ENCODE results near the gene VDR. TPM values are rescaled to one million over a fixed set of nuclear protein-coding genes. Genes with fewer than 3 reads are reported as not detected.

The VDR gene
- total RNA-seq, 1 donor from 2014 or later = not detected

DNA sequence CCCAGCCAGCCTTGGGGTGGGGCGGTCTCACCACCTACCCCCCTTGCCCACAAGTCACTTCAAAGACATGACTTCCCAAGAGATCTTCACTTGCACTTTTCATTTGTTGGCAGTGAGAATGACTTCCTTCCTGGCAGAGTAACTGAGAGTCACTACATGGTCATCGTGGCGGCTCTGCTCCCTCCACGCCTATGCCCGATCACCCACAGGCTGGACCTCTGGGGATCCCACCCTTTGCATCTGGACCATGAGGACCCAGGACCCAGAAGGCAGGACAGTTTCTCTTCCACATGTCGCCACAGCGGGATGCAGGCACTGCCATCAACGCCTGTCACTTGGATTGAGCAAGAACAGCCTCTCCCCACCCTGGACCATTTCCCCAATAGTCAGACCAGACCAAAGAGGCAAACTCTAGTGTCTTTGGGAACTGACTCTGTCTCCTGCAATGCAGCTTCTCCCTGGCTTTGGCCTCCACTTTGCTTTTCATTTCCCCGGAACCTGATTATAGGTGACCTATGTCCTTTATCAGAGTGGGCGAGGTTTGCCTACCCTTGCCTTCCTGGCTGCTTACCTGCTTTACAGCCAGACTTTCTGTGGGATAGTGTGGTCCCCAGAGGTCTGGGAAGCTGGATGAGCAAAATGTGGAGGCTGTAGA, 3.6 kb downstream of the VDR start:
- H3K27me3 Mint-ChIP-seq (ENCODE audit: insufficient read depth, low read depth) = peaks cover 48% of the 10 kb centered on the region
- H4K20me1 ChIP-seq (ENCODE audit: low read depth) = no peaks in the 10 kb centered on the region
- H3K4me3 ChIP-seq = no peak overlapping the region
- H2AFZ ChIP-seq (replicated peaks) = no peak overlapping the region
- TF ChIP-seq EZH2phosphoT487 (IDR thresholded peaks at IDR 0.05) = no peak
- TF ChIP-seq, protein P1, sequence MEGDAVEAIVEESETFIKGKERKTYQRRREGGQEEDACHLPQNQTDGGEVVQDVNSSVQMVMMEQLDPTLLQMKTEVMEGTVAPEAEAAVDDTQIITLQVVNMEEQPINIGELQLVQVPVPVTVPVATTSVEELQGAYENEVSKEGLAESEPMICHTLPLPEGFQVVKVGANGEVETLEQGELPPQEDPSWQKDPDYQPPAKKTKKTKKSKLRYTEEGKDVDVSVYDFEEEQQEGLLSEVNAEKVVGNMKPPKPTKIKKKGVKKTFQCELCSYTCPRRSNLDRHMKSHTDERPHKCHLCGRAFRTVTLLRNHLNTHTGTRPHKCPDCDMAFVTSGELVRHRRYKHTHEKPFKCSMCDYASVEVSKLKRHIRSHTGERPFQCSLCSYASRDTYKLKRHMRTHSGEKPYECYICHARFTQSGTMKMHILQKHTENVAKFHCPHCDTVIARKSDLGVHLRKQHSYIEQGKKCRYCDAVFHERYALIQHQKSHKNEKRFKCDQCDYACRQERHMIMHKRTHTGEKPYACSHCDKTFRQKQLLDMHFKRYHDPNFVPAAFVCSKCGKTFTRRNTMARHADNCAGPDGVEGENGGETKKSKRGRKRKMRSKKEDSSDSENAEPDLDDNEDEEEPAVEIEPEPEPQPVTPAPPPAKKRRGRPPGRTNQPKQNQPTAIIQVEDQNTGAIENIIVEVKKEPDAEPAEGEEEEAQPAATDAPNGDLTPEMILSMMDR (IDR thresholded peaks at IDR 0.05) = no peak
- TF ChIP-seq EZH2 (IDR thresholded peaks at IDR 0.05) = no peak
- no peaks in the 10 kb centered on the region for H3K9me3 ChIP-seq (ENCODE audit: low read depth)
- H3K4me2 ChIP-seq = no peak overlapping the region
- H3K4me1 Mint-ChIP-seq = peaks cover 9% of the 10 kb centered on the region
- no peak for DNase-seq (ENCODE audit: low spot score)
- H3K36me3 Mint-ChIP-seq = no peaks in the 10 kb centered on the region
- H3K27ac ChIP-seq = no peak overlapping the region
- H3K4me3 Mint-ChIP-seq = no peak overlapping the region
- no peaks in the 10 kb centered on the region for H3K9me3 Mint-ChIP-seq
- no peak overlapping the region for H3K27ac Mint-ChIP-seq
- peaks cover 78% of the 10 kb centered on the region for H3K27me3 ChIP-seq
- no peaks in the 10 kb centered on the region for H3K36me3 ChIP-seq
- no peak overlapping the region for H3K9ac ChIP-seq
- no peaks in the 10 kb centered on the region for H3K79me2 ChIP-seq (ENCODE audit: low read depth)
- H3K4me1 ChIP-seq = peaks cover 11% of the 10 kb centered on the region
- peaks cover 7% of the 10 kb centered on the region for H3F3A ChIP-seq (ENCODE audit: low read depth)

- peaks cover 41% of the 10 kb centered on the region for H3K27me3 Mint-ChIP-seq (ENCODE audit: insufficient read depth, low read depth)
- peaks cover 71% of the 10 kb centered on the region for H3K27me3 ChIP-seq
- no peaks in the 10 kb centered on the region for H3K9me3 Mint-ChIP-seq
- no peak overlapping the region for H3K4me3 ChIP-seq
- H3K4me1 ChIP-seq = peaks cover 11% of the 10 kb centered on the region
- no peaks in the 10 kb centered on the region for H3K36me3 ChIP-seq
- no peak overlapping the region for H3K4me2 ChIP-seq
- H3F3A ChIP-seq (ENCODE audit: low read depth) = peaks cover 7% of the 10 kb centered on the region
- H3K27ac ChIP-seq = no peak overlapping the region
- no peaks in the 10 kb centered on the region for H4K20me1 ChIP-seq (ENCODE audit: low read depth)
- H3K4me3 Mint-ChIP-seq = no peak overlapping the region
- no peak for TF ChIP-seq EZH2 (IDR thresholded peaks at IDR 0.05)
- TF ChIP-seq EZH2phosphoT487 (IDR thresholded peaks at IDR 0.05) = no peak
- TF ChIP-seq, protein P1 (IDR thresholded peaks at IDR 0.05) = no peak
- no peaks in the 10 kb centered on the region for H3K9me3 ChIP-seq (ENCODE audit: low read depth)
- no peak for DNase-seq (ENCODE audit: low spot score)
- no peak overlapping the region for H3K9ac ChIP-seq
- H3K36me3 Mint-ChIP-seq = no peaks in the 10 kb centered on the region
- H3K4me1 Mint-ChIP-seq = peaks cover 6% of the 10 kb centered on the region
- no peak overlapping the region for H3K27ac Mint-ChIP-seq
- H2AFZ ChIP-seq (replicated peaks) = no peak overlapping the region
- no peaks in the 10 kb centered on the region for H3K79me2 ChIP-seq (ENCODE audit: low read depth)
Measured at GRCh38 chr12:47900131-47901062, 4.4 kb downstream of the VDR start.

DNA sequence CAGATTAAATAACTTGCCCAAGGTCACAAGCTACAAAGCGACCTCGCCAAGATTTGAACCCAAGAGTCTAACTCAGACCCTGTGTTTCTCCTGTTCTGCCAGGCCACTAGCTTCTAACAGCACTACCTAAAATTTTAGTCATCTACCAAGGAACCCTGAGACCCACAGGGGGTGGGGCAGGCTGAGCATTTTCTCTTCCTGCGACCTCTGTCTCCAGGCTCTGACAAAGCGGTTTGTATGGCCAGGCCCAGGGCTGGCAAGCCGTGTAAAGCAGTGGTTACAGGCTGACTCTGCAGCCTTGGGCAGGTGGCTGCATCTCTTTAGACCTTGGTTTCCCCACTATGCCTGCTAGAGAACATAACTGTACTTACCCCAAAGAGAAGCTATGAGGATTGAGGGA, 5.3 kb downstream of the VDR start:
- Mint-ChIP-seq H3K4me3 (no peak overlapping the region), H3K27me3 (ENCODE audit: insufficient read depth, low read depth) (peaks cover 34% of the 10 kb centered on the region)
- TF ChIP-seq EZH2phosphoT487 (IDR thresholded peaks at IDR 0.05) (no peak), EZH2 (IDR thresholded peaks at IDR 0.05) (no peak)
- TF ChIP-seq, protein P1 (IDR thresholded peaks at IDR 0.05) = no peak

More for the DNA sequence above, 5.3 kb downstream of the VDR start:
- H4K20me1 ChIP-seq (ENCODE audit: low read depth) = no peaks in the 10 kb centered on the region
- H3K27ac ChIP-seq = no peak overlapping the region
- no peak for DNase-seq (ENCODE audit: low spot score)
- no peaks in the 10 kb centered on the region for H3K9me3 Mint-ChIP-seq
- no peaks in the 10 kb centered on the region for H3K9me3 ChIP-seq (ENCODE audit: low read depth)
- no peak overlapping the region for H3K4me3 ChIP-seq
- H3F3A ChIP-seq (ENCODE audit: low read depth) = peaks cover 5% of the 10 kb centered on the region
- no peak overlapping the region for H2AFZ ChIP-seq (replicated peaks)
- H3K27ac Mint-ChIP-seq = no peak overlapping the region
- peaks cover 61% of the 10 kb centered on the region for H3K27me3 ChIP-seq
- H3K9ac ChIP-seq = no peak overlapping the region
- H3K4me2 ChIP-seq = no peak overlapping the region
- H3K79me2 ChIP-seq (ENCODE audit: low read depth) = no peaks in the 10 kb centered on the region
- peaks cover 8% of the 10 kb centered on the region for H3K4me1 ChIP-seq
- no peaks in the 10 kb centered on the region for H3K36me3 ChIP-seq
- H3K4me1 Mint-ChIP-seq = peaks cover 4% of the 10 kb centered on the region
- H3K36me3 Mint-ChIP-seq = no peaks in the 10 kb centered on the region
